GM19238 (cell line): ENCODE results near the gene GPN1.
"Not testable (repeated sequence)": the region's sequence is repeated elsewhere in the genome, so short reads cannot be mapped to it uniquely, and the experiment has no call there.

ENCODE experiments used
- DNase-seq: peaks from one replicate; pipeline ENCODE4 v3.0.0; 2011; ENCODE audit warnings: low spot score; ENCODE audit not compliant: insufficient read length

Gene GPN1

DNA sequence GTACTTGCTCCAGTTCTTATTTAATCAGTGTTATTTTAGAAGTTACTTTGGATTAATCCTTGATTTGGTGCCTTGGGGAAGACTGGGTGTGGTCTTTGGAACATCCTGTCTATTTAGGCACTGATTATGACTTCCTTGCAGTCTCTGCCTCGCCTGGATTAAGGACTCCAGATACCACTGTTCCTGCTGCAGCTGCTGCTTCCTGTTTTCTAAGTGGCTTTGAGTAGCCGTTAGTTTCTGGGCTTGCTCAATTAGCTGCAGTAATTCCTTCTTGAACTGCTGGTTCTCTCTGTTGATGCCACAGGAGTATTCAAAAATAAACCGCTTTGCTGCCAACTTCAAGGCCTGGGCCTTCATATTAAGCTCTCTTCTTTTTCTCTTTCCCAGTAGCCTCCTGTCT lies 1.9 kb upstream of the GPN1 start:
- DNase-seq = not testable (repeated sequence)

DNA sequence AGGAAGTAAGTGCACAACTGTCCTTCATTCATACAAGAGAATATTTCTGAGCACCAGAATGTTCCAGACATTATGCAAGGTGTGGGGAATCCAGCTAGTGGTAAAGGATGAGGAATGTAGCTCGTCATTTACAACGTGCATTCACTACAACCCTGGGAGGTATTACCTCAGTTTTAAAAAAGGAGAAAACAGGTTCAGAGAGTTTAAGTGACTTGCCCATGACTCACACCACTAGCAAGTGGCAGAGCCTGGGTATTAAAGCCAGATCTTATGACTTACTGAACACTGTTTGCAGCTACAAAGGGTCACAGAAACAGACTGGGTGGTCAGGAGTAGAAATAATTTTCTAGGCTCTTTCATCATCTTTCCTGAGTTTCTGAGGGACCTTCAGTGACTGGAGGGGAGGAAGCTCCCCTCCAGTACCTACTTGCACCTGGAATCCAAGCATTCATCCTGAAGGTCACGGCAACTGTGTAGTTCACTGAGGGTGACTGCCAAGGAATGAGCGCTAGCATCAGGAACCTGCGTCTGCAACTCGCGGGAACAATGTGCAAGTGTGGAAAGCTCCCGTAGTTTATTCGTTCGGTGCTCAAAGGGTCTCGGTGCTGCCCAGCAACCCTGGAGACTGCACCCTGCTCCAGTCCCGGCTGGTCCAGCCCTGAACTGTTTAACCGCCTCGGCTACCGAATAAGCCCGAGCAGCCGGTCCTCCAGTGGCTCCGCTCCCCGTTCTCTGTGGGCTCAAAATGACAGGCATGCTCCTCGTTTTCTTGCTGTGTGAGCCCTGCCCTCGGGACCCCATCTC lies 685 bp upstream of the GPN1 start:
- DNase-seq = no peak

DNA sequence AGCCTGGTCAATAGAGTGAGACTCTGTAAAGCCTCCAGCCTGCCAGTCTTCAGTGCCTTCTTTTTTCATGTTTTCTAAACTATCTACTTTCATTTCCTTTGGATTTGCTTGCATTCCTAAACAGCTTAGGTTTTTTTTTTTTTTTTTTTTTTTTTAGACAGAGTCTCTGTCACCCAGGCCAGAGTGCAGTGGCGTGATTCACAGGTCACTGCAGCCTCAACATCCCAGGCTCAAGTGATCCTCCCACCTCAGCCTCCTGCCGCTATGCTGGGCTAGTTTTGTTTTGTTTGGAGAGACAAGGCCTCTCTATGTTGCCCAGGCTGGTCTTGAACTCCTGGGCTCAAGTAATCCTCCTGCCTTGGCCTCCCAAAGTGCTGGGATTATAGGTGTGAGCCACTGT lies 1.4 kb downstream of the GPN1 start:
- DNase-seq = not testable (repeated sequence)

DNA sequence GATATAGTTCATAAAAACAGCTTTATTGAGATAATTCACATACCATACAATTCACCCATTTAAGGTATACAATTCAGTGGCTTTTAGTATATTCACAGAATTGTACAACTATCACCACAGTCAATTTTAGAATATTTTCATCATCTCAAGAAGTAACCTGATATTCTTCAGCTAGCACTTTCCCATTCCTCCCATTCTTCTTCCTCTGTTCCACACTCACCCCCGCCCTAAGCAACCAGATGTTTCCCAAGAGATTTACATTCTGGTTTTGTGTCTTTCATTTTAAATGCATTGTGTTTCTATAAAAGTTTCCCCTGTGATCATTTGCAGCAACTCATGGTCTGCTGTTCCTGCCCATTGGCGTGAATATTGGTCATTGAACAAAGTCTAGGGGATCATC lies 5.4 kb downstream of the GPN1 start:
- no peak for DNase-seq

DNA sequence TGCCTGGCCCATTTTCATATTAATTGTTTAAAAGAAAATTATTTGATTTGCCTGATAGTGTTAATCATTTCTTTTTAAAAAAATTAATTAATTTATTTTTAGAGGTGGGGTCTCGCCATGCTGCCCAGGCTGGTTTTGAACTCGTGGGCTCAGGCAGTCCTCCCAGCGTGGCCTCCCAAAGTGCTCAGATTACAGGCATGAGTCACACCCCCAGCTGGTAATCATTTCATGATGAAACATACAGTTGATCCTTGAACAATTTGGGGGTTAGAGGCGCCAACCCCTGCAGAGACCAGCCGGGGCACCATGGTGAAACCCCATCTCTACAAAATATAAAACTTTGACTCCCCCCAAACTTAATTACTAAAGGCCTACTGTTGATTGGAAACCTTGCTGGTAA lies 7.9 kb downstream of the GPN1 start:
- no peak for DNase-seq

DNA sequence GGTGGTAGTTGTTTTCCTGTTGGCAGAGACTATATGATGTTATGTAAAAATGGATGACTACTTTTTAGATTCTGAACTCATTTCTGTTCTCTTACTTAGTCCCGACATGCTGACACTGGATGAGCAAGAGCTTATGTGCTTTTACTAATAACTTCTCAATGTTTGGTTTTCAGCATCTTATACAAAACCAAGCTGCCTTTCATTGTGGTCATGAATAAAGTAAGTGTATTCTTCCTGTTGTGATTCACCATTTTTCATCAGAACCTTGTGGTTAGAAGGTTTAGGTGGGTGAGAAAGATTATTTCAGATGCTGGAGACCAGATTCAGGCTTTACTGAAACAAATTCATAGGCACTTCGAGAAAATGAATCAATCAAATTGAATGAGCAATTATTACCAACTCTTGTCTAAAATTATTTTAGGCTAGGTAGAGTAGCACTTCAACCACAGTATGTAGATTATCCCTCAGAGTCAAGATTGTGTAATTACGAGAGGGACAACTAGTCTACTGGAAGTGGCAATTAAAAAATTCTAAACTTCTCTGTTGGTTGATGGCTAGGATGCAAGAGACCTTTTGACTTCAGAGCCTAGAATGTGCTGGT lies 9.3 kb downstream of the GPN1 start:
- no peak for DNase-seq

DNA sequence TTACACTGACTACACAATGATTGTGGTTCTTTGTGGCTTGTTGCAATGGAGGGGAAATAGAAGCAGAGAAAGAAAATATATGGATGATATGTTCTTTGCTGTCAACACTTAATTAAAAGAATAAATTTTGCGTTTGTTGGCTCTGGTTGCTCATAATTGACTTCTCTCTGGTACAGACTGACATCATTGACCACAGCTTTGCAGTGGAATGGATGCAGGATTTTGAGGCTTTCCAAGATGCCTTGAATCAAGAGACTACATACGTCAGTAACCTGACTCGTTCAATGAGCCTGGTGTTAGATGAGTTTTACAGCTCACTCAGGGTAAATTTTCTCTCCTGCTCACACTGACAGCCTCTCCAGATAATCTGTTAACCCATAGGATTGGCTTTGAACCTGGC lies 9.9 kb downstream of the GPN1 start:
- DNase-seq = no peak

DNA sequence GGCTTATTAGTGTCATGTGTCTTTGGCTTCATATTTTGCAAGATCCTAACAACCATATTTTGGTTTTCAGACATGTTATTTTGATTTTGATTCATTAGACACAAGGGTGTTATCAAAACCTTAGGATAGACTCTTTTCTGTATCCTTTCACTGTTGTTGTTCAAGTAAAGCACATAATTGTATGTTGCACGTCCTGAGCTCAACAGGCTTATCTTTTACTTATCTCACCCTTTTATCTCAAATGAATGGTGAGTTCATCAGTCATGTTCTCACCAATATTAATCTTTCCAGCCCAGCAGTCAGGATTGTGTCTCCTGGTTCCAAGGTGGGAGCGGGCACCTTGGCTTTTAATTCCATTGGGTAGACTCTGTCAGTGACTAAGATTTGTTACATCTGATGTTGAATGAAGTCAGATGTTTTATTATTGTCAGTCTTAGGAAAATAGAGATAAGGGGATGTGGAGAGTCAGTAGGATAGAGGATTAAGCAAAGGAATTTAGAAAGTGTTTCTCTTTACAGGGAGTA lies 11.9 kb downstream of the GPN1 start:
- no peak for DNase-seq

DNA sequence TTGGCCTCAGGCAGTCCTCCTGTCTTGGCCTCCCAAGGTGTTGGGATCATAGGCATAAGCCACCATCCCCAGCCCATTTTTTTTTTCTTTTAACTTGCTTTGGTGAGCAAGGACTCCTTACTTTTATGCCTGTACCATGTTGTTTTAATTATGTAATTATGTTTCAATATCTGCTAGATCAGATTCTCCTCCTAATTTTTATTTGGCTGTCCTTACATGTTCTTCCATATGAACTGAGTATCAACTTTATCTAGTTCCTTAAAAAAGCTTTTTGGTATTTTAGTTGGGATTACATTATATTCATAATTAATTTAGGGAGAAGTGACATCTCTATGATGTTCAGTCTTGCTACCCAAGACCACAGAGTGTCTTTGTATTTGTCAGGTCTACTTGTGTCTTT lies 16.3 kb downstream of the GPN1 start:
- no peak for DNase-seq

DNA sequence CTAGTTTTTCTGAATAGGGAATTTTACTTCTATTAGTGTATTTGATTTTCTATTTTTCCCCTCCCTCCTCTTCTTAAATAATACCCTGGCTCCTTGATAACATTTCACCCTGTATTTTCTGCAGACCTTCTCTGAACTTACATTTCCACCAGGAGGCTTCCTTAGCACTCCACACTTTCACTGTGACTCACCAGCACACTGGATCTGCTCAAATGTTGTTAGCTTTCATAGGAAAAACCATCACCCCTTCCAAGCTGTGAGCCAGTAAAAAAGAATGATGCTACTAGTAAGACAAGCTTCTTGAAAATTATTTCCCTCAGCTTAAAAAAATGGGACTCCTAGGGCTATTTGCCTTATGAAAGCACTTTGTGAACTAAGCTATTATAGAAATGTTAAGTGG lies 18.4 kb downstream of the GPN1 start:
- DNase-seq = no peak

DNA sequence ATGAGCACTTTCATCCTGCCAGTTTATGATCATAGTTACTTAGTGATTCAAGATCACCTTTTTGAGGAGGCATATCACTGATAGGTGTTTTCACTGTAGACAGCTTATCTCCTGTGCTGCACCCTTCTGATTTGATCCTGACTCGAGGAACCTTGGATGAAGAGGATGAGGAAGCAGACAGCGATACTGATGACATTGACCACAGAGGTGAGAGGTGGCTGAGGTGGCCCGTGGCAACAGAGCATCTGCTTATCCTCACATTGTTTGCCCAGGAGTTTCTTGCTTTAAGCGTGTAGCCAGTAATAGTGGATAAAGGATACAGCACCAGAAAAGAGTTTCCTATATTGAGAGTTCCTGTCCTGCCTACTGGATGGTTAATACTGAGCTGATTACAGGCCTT lies 18.9 kb downstream of the GPN1 start:
- no peak for DNase-seq

DNA sequence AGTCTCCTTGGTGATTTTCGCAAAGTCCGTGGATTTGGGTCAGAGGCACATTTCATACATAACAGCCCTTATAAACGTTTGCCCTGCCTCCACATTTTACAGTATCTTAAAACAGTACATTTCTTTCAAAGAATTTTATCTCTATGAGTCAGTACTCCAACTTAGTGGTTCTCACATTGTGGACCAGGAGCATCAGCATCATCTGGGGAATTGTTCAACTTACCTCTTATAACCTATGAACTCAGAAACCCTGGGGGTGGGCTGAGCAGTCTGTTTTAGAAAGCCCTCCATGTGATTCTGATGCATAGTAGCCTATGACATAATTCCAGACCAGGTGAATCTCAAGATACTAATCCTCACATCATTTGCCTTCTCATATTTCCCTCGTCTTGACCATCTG lies 22.2 kb downstream of the GPN1 start:
- DNase-seq = no peak

DNA sequence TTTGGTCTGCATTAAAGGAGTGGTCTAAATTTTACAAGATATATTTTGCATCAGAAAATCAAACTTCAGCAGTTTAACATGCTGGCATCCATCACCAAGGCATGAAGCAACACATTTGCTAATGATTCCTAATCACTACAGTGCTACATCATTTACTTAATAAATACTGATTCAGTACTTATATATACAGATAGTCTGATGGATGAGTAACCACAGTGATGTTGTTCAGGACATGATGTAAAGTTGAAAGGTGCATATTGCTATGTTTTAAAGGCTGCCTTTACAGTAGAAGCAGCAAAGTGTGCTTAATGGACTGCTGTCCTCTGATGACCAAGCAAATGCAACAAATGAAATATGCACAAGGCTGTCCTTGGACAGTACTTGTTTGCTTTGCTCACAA lies 23.5 kb downstream of the GPN1 start:
- no peak for DNase-seq

DNA sequence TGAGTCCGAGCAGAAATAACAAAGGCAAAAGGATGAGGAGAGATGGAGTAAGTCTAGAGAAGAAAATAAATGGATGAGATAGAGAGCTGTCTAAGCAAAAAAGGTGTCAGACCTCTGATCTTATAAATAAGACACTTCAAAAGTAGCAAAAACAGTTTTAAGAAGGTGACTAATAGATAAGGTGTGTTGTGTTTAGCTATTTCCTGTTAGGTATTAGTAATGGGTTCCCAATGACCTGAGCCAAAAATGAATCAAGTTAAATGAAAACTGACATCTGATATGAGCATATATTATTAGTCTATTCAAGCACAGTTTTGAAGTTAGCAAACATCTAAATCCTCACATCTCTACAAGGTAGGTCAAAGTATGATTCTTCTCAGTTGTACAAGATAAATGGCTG lies 23.9 kb downstream of the GPN1 start:
- DNase-seq = no peak

DNA sequence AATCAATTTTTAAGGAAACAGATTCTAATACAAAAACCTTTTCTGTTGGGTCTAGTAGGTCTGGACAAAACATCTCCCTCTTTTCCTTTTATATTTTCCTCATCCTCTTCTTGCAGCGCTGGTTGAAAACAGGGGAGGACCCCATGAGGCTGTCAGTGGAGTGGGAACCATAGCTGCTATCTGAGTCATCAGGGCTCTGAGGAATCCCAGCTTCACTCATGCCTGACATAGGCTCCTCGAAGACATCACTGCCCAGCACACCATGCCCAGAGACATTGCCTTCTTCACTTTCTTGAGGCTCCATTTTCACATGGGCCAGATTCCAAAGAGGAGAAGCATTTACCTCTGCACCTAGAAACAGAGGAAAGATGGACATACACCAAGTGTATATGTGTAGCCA lies 24.5 kb downstream of the GPN1 start:
- DNase-seq = no peak

DNA sequence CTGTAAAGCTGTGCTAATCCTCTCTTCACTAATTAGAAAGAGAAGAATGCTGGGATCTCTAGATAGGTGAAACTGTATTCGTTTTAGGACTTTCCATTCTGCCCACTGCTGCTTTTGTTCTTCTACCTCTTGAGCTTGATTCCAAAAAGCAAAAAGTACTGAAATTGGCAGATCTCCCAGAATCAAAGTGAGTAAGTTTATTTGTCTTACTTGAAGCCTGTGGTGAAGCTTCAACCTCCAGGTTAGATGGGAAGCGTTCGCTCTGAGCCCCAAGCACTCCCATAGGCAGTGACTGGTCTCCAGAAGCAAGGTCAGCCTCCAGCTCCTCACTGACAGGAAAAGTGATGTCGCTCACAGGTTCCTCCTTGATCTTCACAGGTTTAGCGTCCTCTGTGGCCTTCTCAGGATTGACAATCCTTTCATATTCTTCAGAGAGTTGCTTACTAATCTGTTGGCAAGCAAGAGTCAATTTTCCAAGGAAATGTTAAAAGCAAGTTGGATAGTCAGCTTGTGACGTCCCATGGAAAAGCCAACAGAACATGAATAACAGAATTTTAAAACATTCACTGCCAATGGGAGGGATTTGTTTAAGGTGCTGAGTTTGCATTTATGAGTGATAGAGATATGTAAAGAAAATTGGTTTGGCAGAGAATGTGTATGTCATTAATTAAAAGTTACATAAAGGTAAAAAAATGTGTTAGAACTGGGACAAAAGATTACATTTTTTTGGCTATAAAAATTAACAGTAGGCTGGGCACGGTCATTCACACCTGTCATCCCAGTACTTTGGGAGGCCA lies 26.5 kb downstream of the GPN1 start:
- DNase-seq = no peak

DNA sequence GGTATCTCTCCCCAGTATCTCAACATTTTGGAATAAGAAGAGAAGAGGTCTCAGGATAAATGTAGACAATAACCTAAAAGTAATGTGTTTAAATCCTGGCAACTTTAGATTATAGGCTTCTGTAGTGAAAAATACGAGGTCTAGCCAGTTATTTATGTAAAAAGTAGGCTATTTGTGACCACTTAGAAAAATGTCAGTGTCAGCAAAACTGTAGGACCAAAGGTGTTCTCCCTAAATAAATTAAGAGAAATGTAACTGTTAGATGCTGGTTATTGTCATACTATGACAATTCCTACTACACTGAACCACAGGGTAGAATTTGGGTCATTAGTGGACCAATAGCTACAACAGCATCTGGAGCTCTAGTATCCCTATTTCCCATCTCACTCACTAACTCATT lies 32.5 kb downstream of the GPN1 start:
- DNase-seq = no peak

DNA sequence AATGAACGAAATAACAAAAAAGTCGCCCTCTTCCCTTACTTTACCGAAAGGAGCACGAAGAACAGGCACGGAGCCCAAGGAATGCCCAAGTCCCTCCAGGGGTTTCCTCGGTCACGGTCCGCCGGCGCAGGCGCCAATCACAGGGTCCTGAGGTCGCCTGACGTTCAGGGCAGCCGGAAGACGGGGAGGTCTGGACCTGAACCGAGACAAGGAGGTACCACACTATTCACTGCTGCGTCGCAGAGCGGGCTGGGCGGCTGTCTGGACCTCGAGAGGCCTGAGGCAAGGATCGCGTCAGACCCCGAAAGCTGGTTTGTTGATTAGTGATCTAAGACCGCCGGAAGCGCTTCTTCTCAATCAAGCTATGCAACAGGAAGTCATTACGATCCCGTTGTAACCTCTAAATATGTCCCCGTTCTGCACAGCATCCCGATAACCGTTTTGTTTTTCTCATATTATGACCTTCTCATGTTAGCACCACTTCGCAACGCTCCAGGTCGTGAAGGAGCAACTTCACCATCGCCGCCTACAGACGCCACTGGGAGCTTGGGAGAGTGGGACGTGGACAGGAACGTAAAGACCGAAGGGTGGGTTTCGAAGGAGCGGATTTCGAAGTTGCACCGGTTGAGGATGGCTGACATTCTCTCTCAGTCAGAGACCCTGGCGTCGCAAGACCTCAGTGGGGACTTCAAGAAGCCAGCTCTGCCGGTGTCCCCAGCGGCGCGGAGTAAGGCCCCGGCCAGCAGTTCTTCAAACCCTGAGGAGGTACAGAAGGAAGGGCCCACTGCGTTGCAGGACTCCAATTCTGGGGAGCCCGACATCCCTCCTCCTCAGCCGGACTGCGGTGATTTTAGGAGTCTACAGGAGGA lies 34.7 kb downstream of the GPN1 start, which contains the start of the genes SLC4A1AP and SUPT7L:
TSS of gene SLC4A1AP (plus strand) at position 605 of the 869 bp plus-strand sequence. CDS start at position 631, 26 bp downstream.
TSS of gene SUPT7L (minus strand) at position 330 of the 869 bp plus-strand sequence. CDS start 1,422 bp downstream, outside the sequence.
- peak; percentile 63 for DNase-seq

DNA sequence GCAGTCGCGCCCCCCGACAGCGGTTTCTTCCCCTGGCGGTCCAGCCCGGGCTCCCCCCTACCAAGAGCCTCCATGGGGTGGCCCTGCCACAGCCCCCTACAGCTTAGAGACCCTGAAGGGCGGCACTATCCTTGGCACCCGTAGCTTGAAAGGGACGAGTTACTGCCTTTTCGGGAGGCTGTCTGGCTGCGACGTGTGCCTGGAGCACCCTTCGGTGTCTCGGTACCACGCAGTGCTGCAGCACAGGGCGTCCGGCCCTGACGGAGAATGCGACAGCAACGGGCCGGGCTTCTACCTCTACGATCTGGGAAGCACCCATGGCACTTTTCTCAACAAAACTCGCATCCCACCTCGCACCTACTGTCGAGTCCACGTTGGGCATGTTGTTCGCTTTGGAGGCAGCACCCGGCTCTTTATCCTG lies 35.3 kb downstream of the GPN1 start:
- DNase-seq = no peak

DNA sequence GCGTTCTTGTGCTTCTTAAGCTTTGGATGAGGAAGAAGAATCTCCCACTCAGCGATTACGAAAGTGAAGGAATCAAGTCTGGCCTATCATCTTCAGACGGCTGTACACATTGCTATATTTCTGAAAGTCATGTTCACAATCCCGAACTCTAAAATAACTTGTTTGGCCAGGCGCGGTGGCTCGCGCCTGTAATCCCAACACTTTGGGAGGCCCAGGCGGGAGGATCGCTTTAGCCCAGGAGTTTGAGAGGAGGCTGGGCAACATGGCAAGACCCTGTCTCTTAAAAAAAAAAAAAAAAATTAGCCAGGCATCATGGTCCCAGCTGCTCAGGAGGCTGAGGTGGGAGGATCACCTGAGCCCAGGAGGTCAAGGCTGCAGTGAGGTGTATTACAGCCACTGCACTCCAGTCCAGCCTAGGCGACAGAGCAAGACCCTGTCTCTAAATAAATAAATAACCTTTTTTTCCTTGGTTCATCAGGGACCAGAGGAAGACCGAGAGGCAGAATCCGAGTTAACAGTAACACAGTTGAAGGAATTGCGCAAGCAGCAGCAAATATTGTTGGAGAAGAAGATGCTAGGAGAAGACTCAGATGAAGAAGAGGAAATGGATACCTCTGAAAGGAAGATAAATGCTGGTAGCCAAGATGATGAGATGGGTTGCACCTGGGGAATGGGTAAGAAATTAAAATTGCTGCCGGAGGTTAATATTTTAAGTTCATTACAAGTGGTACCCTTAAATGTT lies 35.9 kb downstream of the GPN1 start:
- DNase-seq = no peak
